ENCODE measurements around the gene EP300. TPM values are rescaled to one million over a fixed set of nuclear protein-coding genes. Genes with fewer than 3 reads are reported as not detected.
A peak's percentile ranks its signal among the peaks of the same experiment; 100 is the strongest.

EP300 gene
- total RNA-seq, 6 experiments from 2014 or later, result 28.4 to 41.1 (median 33.1) TPM

DNA sequence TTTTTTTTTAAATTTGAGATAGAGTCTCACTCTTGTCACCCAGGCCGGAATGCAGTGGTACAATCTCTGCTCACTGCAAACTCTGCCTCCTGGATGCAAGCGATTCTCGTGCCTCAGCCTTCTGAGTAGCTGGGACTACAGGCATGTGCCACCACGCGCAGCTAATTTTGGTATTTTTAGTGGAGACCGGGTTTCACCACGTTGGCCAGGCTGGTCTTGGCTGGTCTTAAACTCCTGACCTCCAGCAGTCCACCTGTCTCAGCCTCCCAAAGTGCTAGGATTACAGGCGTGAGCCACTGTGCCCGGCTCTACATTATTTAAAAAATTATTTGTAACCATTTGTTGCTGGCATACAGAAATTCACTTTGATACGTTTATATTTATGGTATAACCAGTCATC is 18.6 kb downstream of the EP300 start:
- TF ChIP-seq, protein P1, sequence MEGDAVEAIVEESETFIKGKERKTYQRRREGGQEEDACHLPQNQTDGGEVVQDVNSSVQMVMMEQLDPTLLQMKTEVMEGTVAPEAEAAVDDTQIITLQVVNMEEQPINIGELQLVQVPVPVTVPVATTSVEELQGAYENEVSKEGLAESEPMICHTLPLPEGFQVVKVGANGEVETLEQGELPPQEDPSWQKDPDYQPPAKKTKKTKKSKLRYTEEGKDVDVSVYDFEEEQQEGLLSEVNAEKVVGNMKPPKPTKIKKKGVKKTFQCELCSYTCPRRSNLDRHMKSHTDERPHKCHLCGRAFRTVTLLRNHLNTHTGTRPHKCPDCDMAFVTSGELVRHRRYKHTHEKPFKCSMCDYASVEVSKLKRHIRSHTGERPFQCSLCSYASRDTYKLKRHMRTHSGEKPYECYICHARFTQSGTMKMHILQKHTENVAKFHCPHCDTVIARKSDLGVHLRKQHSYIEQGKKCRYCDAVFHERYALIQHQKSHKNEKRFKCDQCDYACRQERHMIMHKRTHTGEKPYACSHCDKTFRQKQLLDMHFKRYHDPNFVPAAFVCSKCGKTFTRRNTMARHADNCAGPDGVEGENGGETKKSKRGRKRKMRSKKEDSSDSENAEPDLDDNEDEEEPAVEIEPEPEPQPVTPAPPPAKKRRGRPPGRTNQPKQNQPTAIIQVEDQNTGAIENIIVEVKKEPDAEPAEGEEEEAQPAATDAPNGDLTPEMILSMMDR (IDR thresholded peaks at IDR 0.05), result no peak
- Mint-ChIP-seq H3K27me3 (ENCODE audit: insufficient read depth) (no peaks in the 10 kb centered on the region; the same call in none of the 2 replicates), H3K4me3 (no peak overlapping the region), H3K9me3 (no peaks in the 10 kb centered on the region), H3K36me3 (ENCODE audit: low read depth) (peaks cover 16% of the 10 kb centered on the region), H3K27ac (no peak overlapping the region), H3K4me1 (ENCODE audit: low read depth) (peaks cover 18% of the 10 kb centered on the region)
- DNase-seq, result no peak

DNA sequence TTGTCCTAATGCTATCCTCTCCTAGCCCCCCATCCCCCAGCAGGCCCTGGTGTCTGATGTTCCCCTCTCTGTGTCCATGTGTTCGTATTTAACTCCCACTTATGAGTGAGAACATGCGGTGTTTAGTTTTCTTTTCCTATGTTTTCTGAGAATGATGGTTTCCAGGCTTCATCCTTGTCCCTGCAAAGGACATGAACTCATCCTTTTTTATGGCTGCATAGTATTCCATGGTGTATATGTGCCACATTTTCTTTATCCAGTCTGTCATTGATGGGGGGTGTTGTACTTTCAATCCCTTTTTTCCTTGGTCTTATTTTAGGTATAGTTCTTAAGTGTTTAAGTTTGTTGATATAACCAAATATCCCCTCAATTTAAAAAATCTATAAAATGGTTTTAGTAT is 23.9 kb downstream of the EP300 start:
- Mint-ChIP-seq H3K9me3 (no peaks in the 10 kb centered on the region), H3K4me1 (ENCODE audit: low read depth) (peaks cover 10% of the 10 kb centered on the region), H3K4me3 (no peak overlapping the region), H3K27ac (no peak overlapping the region), H3K36me3 (ENCODE audit: low read depth) (peaks cover 32% of the 10 kb centered on the region), H3K27me3 (ENCODE audit: insufficient read depth) (no peaks in the 10 kb centered on the region; the same call in none of the 2 replicates)
- DNase-seq, result no peak
- TF ChIP-seq, protein P1 (IDR thresholded peaks at IDR 0.05), result no peak

DNA sequence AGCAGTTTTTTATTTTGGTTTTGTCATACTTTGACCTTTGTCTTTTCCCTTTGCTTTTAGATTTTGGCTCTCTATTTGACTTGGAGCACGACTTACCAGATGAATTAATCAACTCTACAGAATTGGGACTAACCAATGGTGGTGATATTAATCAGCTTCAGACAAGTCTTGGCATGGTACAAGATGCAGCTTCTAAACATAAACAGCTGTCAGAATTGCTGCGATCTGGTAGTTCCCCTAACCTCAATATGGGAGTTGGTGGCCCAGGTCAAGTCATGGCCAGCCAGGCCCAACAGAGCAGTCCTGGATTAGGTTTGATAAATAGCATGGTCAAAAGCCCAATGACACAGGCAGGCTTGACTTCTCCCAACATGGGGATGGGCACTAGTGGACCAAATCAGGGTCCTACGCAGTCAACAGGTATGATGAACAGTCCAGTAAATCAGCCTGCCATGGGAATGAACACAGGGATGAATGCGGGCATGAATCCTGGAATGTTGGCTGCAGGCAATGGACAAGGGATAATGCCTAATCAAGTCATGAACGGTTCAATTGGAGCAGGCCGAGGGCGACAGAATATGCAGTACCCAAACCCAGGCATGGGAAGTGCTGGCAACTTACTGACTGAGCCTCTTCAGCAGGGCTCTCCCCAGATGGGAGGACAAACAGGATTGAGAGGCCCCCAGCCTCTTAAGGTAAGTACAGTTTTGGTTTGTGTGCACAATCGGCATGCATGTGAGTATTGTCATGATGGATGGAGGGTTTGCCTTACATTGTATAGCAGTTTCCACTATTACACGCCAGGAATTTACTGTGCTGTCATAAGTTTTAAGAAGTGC is 25.0 kb downstream of the EP300 start:
- Mint-ChIP-seq H3K4me3 (no peak overlapping the region), H3K36me3 (ENCODE audit: low read depth) (peaks cover 32% of the 10 kb centered on the region), H3K27me3 (ENCODE audit: insufficient read depth) (no peaks in the 10 kb centered on the region; the same call in 1 of the 2 replicates), H3K27ac (no peak overlapping the region), H3K9me3 (no peaks in the 10 kb centered on the region), H3K4me1 (ENCODE audit: low read depth) (peaks cover 17% of the 10 kb centered on the region)
- no peak for DNase-seq
- TF ChIP-seq, protein P1 (IDR thresholded peaks at IDR 0.05), result no peak

DNA sequence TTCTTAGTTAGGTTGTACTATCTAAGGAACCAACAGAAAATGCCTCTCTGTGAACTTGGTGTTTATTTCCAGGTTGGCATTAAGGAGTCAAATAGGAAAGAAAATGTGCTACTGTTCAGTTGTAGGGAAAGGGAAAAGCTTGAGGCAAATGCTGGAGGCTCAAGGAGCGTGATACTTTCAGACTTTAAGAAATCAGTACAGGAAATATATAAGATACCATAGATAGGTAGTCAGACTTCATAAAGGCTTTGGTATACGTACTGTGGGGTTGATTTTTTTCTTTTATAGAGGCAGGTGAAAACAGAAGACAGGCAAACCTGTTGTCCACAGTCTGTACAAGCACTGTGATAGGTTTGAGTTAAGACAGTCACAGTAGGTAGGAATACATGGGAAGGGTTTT is 30.8 kb downstream of the EP300 start:
- peak overlapping the region; percentile 30 for H3K4me3 Mint-ChIP-seq
- peaks cover 34% of the 10 kb centered on the region for H3K36me3 Mint-ChIP-seq (ENCODE audit: low read depth)
- TF ChIP-seq, protein P1 (IDR thresholded peaks at IDR 0.05), result no peak
- H3K4me1 Mint-ChIP-seq (ENCODE audit: low read depth), result peaks cover 25% of the 10 kb centered on the region
- H3K27ac Mint-ChIP-seq, result peak overlapping the region; percentile 70
- DNase-seq, result peak; percentile 2
- H3K9me3 Mint-ChIP-seq, result no peaks in the 10 kb centered on the region
- peaks cover 3% of the 10 kb centered on the region; the same call in 1 of the 2 replicates for H3K27me3 Mint-ChIP-seq (ENCODE audit: insufficient read depth)

DNA sequence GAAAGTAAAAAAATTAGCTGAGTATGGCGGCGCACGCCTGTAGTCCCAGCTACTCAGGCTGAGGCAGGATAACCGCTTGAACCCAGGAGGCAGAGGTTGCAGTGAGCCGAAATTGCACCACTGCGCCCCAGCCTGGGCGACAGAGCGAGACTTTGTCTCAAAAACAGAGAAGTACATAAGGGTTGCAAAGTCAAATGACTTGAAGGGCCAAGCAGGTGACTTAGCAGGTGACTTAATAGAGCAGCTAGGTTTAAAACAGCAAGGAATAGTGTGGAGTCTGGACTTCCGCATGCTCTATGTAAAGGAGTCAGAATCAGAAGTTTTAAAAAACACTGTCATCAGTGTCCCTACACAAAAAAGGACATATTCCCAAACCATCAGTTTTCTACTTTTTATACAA is 31.7 kb downstream of the EP300 start:
- Mint-ChIP-seq H3K36me3 (ENCODE audit: low read depth) (peaks cover 30% of the 10 kb centered on the region), H3K9me3 (no peaks in the 10 kb centered on the region), H3K4me1 (ENCODE audit: low read depth) (peaks cover 25% of the 10 kb centered on the region), H3K27ac (no peak overlapping the region), H3K4me3 (no peak overlapping the region), H3K27me3 (ENCODE audit: insufficient read depth) (peaks cover 3% of the 10 kb centered on the region; the same call in 1 of the 2 replicates)
- no peak for DNase-seq
- TF ChIP-seq, protein P1 (IDR thresholded peaks at IDR 0.05), result no peak

Measured in HFFc6 (cell line).